Testis (tissue), 2 donors: ENCODE results near the gene AGPAT2.

Experiments
- CTCF ChIP-seq, 3 experiments: fragments of 450-650 bp in 2 of 3; fragments of 200-600 bp in 1 of 3; sonication (generic) in 1 of 3; IDR thresholded peaks; one replicate each; pipeline ENCODE4 v1.5.1; 2016 to 2019; ENCODE audit warnings: antibody characterized with exemption in 3 of 3, mild to moderate bottlenecking in 2 of 3, moderate library complexity in 1 of 3
- POLR2A ChIP-seq: fragments of 450-650 bp; IDR thresholded peaks from one replicate; pipeline ENCODE4 v1.6.1; 2017; ENCODE audit warnings: antibody characterized with exemption, mild to moderate bottlenecking, moderate library complexity

GRCh38 chr9:136648751-136649150, 38.5 kb downstream of the AGPAT2 start:
- no peak for TF ChIP-seq CTCF (IDR thresholded peaks at IDR 0.05)
- TF ChIP-seq POLR2A: no peak
